ENCODE results near the gene BCAP31.
"Not testable (repeated sequence)": the region's sequence is repeated elsewhere in the genome, so short reads cannot be mapped to it uniquely, and the experiment has no call there.

DNA sequence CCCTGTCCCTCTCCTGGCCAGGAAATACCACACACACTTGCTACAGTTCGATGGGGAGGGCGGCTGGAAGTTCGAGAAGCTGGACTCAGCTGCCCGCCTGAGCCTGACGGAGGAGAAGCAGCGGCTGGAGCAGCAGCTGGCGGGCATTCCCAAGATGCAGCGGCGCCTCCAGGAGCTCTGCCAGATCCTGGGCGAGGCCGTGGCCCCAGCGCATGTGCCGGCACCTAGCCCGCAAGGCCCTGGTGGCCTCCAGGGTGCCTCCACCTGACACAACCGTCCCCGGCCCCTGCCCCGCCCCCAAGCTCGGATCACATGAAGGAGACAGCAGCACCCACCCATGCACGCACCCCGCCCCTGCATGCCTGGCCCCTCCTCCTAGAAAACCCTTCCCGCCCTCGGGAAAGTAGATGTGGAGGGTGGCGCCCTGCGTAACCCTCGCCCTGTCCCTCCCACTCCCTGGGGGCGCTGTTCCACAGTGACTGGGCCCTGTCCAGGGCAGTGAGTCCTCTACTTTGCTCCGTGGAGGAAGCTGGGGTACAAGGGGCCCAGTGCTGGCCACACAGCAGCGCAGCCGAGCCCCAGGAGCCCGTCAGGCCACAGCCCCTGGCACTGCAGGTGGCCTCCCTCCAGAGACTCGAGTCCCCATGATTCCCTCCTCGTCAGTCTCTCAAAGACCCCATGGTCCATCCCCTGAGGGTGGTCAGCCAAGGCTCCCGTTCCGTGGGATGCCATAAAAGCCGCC lies 19.5 kb upstream of the BCAP31 start:
- TF ChIP-seq, protein P1, sequence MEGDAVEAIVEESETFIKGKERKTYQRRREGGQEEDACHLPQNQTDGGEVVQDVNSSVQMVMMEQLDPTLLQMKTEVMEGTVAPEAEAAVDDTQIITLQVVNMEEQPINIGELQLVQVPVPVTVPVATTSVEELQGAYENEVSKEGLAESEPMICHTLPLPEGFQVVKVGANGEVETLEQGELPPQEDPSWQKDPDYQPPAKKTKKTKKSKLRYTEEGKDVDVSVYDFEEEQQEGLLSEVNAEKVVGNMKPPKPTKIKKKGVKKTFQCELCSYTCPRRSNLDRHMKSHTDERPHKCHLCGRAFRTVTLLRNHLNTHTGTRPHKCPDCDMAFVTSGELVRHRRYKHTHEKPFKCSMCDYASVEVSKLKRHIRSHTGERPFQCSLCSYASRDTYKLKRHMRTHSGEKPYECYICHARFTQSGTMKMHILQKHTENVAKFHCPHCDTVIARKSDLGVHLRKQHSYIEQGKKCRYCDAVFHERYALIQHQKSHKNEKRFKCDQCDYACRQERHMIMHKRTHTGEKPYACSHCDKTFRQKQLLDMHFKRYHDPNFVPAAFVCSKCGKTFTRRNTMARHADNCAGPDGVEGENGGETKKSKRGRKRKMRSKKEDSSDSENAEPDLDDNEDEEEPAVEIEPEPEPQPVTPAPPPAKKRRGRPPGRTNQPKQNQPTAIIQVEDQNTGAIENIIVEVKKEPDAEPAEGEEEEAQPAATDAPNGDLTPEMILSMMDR (IDR thresholded peaks at IDR 0.05 in 8 of 11, conservative IDR thresholded peaks at IDR 0.05 in 3 of 11), result not testable (repeated sequence)
- not testable (repeated sequence) for TF ChIP-seq POLR2A (IDR thresholded peaks at IDR 0.05)
